PC-3 (cell line): Measurements from ENCODE around the gene SYMPK.
"Not testable (repeated sequence)": the region's sequence is repeated elsewhere in the genome, so short reads cannot be mapped to it uniquely, and the experiment has no call there.

Source experiments
- EZH2 ChIP-seq: fragments of 300-600 bp; sonication (generic); IDR thresholded peaks from one replicate; pipeline ENCODE4 v1.6.1; 2017; ENCODE audit warnings: antibody characterized with exemption, mild to moderate bottlenecking, low read length; ENCODE audit not compliant: unreplicated experiment
- EZH2phosphoT487 ChIP-seq: fragments of 300-600 bp; sonication (generic); IDR thresholded peaks from 2 replicates; pipeline ENCODE4 v1.6.1; 2018; ENCODE audit warnings: mild to moderate bottlenecking, antibody characterized with exemption, low read length, borderline replicate concordance
- TF ChIP-seq, protein P1 (sequence below): fragments of 300-600 bp; sonication (generic); conservative IDR thresholded peaks from 2 replicates; pipeline ENCODE4 v1.5.1; 2017; ENCODE audit warnings: antibody characterized with exemption, low read depth, mild to moderate bottlenecking, low read length

DNA sequence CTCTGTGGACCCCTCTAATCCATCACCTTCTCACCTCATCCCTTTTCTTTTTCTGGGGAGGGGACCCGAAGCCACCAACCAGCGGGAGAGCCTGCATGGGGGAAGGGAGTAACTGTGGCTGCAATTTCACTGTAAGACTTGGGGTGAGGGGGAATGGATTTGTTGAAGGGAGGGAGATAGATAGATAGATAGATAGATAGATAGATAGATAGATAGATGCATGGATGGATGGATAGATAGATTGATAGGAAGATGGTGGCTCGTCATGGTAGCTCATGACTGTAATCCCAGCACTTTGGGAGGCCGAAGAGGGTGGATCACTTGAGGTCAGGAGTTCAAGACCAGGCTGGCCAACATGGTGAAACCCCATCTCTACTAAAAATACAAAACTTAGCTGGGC is 4.3 kb upstream of the SYMPK start:
- TF ChIP-seq, protein P1, sequence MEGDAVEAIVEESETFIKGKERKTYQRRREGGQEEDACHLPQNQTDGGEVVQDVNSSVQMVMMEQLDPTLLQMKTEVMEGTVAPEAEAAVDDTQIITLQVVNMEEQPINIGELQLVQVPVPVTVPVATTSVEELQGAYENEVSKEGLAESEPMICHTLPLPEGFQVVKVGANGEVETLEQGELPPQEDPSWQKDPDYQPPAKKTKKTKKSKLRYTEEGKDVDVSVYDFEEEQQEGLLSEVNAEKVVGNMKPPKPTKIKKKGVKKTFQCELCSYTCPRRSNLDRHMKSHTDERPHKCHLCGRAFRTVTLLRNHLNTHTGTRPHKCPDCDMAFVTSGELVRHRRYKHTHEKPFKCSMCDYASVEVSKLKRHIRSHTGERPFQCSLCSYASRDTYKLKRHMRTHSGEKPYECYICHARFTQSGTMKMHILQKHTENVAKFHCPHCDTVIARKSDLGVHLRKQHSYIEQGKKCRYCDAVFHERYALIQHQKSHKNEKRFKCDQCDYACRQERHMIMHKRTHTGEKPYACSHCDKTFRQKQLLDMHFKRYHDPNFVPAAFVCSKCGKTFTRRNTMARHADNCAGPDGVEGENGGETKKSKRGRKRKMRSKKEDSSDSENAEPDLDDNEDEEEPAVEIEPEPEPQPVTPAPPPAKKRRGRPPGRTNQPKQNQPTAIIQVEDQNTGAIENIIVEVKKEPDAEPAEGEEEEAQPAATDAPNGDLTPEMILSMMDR = not testable (repeated sequence)
- TF ChIP-seq EZH2, EZH2phosphoT487: not testable (repeated sequence)
